VCaP (cell line): ENCODE data around the gene ELF1.

ENCODE experiments used
- H3K27ac ChIP-seq: fragments of 450-650 bp; 2 replicates; pipeline ENCODE4 v1.5.1; 2017
- CTCF ChIP-seq: fragments of 450-650 bp; conservative IDR thresholded peaks from 2 replicates; pipeline ENCODE4 v1.5.1; 2017; ENCODE audit warnings: mild to moderate bottlenecking, moderate library complexity

Gene ELF1

GRCh38 chr13:40969169-40969901 is 49.8 kb downstream of the ELF1 start:
- TF ChIP-seq CTCF: no peak
- H3K27ac ChIP-seq: peak overlapping the region; percentile 20; the same call in 1 of the 2 replicates

GRCh38 chr13:40968416-40969000 is 50.6 kb downstream of the ELF1 start:
- no peak for TF ChIP-seq CTCF
- peak overlapping the region; percentile 20; the same call in 1 of the 2 replicates for H3K27ac ChIP-seq

- TF ChIP-seq CTCF: no peak
- no peak overlapping the region for H3K27ac ChIP-seq
Observed at GRCh38 chr13:40966298-40966697, 52.8 kb downstream of the ELF1 start.

- no peak for TF ChIP-seq CTCF
- no peak overlapping the region for H3K27ac ChIP-seq
Observed at GRCh38 chr13:40963927-40964326, 55.2 kb downstream of the ELF1 start.

- TF ChIP-seq CTCF: no peak
- no peak overlapping the region for H3K27ac ChIP-seq
Observed at GRCh38 chr13:40961826-40962225, 57.3 kb downstream of the ELF1 start.

- H3K27ac ChIP-seq: no peak overlapping the region
- TF ChIP-seq CTCF: no peak
Observed at GRCh38 chr13:40961214-40961613, 57.9 kb downstream of the ELF1 start.

- H3K27ac ChIP-seq: no peak overlapping the region
- no peak for TF ChIP-seq CTCF
Observed at GRCh38 chr13:40960716-40961115, 58.4 kb downstream of the ELF1 start.
